Left lung (tissue), 10 donors: Measurements from ENCODE around the gene ZSWIM8. TPM values are rescaled to one million over a fixed set of nuclear protein-coding genes. Genes with fewer than 3 reads are reported as not detected.

Source experiments
- ATAC-seq: fragments of 200-7000 bp; cut with Tn5 transposase; one replicate; pipeline ENCODE4 v1.9.1; 2020; ENCODE audit warnings: moderate library complexity
- DNase-seq, 4 donors: peaks; one replicate each; pipeline ENCODE4 v3.0.0-alpha.2; 2013 to 2020
- H3K27ac ChIP-seq, 2 donors: fragments of 200-600 bp; sonication (generic) in 1 of 2; one replicate each; pipeline versions ENCODE4 v1.5.0 to v1.8.0; 2020 to 2021
- H3K27me3 ChIP-seq, 2 donors: fragments of 200-600 bp; sonication (generic) in 1 of 2; one replicate each; pipeline versions ENCODE4 v1.5.0 to v1.8.0; 2020 to 2021
- H3K36me3 ChIP-seq, 2 donors: fragments of 200-600 bp; sonication (generic) in 1 of 2; one replicate each; pipeline versions ENCODE4 v1.5.0 to v1.8.0; 2020 to 2021
- H3K4me1 ChIP-seq, 2 donors: fragments of 200-600 bp; one replicate each; pipeline ENCODE4 v1.8.0; 2021
- H3K4me3 ChIP-seq, 2 donors: fragments of 200-600 bp; sonication (generic) in 1 of 2; one replicate each; pipeline versions ENCODE4 v1.5.0 to v1.8.0; 2020 to 2021; ENCODE audit warnings: mild to moderate bottlenecking in 1 of 2
- H3K9me3 ChIP-seq, 2 donors: fragments of 200-600 bp; sonication (generic) in 1 of 2; one replicate each; pipeline versions ENCODE4 v1.5.0 to v1.8.0; 2020 to 2021
- CTCF ChIP-seq, 2 donors: fragments of 200-600 bp; sonication (generic) in 1 of 2; IDR thresholded peaks; one replicate each; pipeline versions ENCODE4 v1.5.0 to v1.8.0; 2021; ENCODE audit warnings: antibody characterized with exemption in 2 of 2
- intact Hi-C, 2 donors: fragments of 100-400 bp; cut with DNase I; formaldehyde crosslinking; loops; one replicate each; pipeline versions ENCODE4 v1.11.2 to v1.14.2; 2022
- polyA plus RNA-seq, 6 donors: library from polyadenylated mRNA; unstranded; fragments of 120-200 nt; gene quantifications; one replicate each; pipeline ENCODE4 v1.2.1, GENCODE V29; 2013; ENCODE audit not compliant: insufficient read length in 6 of 6
- total RNA-seq, 2 donors: library from RNA; stranded (reverse); fragmentation: NEBNext Ultra II Directional; extraction: Animal tissue kit (Norgen Biotek cat#: 25700); gene quantifications; one replicate each; pipeline ENCODE4 v1.2.1, GENCODE V29; 2021
- donor health status: DM: no; HTN: yes; CAD: no.
- donor health status: DM: no; HTN: no; CAD: no.

The ZSWIM8 gene
- total and polyA plus RNA-seq, 8 donors, result 85.2 to 119 (median 96.4) TPM

- no peak for TF ChIP-seq CTCF (IDR thresholded peaks at IDR 0.05)
- Histone ChIP-seq H3K4me3 (peak overlapping the region; percentile 84 to 94), H3K4me1 (peaks cover 5 to 49% of the 10 kb centered on the region in 2 donors), H3K27me3 (no peaks in the 10 kb centered on the region), H3K27ac (peak overlapping the region in 1 of 2 donors; percentile 95), H3K36me3 (peaks cover 0 to 60% of the 10 kb centered on the region in 2 donors), H3K9me3 (no peaks in the 10 kb centered on the region)
- intact Hi-C loops, result no loop called here
- no peak for ATAC-seq
- DNase-seq, result no peak
Measured at GRCh38 chr10:73810358-73810734, 24.9 kb downstream of the ZSWIM8 start.

DNA sequence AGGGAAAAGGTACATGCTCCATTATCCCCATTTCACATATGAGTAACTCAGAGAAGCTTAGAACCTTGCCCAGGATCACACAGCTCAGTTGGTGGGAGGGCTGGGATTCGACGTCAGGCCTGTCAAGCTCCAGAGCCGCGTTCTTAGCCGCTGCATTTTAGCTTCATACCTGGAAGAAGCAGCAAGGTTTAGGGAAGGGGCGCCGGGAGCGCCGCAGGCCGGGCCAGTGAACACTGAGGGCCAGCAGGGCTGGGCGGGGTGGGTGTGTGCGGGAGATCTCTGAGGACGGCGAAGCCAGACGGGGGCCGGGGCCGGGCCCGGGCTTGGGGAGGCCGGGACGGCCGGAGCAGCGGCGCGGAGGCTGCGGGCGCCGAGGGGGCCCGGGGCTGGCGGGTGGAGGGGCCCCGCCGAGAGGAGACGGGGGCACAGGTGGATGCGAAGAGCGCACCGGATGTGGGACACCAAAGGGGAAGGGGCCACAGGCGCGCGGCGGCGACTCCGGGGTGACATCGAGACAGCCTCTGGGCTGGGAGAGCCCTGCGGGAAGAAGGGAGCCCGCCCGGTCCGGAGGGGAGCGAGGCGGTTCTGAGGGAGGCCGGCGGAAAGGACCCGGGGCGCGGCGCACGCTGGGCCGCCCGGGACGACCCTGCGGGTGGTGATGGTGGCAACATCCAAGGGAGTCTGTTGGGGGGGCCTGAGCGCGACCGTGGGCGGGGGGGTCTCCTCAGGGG is 25.5 kb downstream of the ZSWIM8 start:
- ATAC-seq (peak; percentile 10), DNase-seq (peak in 3 of 4 donors; percentile 18 to 90 (median 50))

DNA sequence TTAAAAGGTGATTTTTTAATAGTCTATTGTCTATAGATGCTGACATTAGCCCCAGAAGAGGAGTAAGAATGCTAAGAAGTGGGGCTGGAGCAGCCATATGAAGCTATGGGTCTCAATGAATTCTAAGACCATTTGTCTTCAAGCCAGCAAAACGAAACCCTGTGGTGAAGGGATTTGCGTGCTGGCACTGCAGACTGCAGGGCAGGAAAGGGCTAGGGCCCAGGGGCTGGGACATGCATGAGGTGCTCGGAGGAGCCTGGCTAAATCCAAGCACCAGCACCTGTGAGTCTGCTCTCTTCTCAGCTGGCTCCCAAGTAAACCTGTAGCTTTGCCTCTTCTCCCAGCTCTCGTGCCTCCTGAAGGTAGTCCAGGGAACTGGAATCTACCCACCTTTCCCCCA is 27.3 kb downstream of the ZSWIM8 start:
- no peak for TF ChIP-seq CTCF (IDR thresholded peaks at IDR 0.05)
- ATAC-seq (no peak), DNase-seq (no peak)
- intact Hi-C loops, result no loop called here
- H3K9me3 ChIP-seq, result no peaks in the 10 kb centered on the region
- H3K4me1 ChIP-seq, result peaks cover 5 to 55% of the 10 kb centered on the region in 2 donors
- H3K27me3 ChIP-seq, result no peaks in the 10 kb centered on the region
- no peak overlapping the region for H3K4me3 ChIP-seq
- H3K36me3 ChIP-seq, result peaks cover 0 to 51% of the 10 kb centered on the region in 2 donors
- peak overlapping the region in 1 of 2 donors; percentile 95 for H3K27ac ChIP-seq

More for the DNA sequence above, 25.5 kb downstream of the ZSWIM8 start:
- intact Hi-C loops, result no loop called here
- Histone ChIP-seq H3K27me3 (no peaks in the 10 kb centered on the region), H3K4me3 (peak overlapping the region; percentile 84 to 94), H3K9me3 (no peaks in the 10 kb centered on the region), H3K36me3 (peaks cover 0 to 54% of the 10 kb centered on the region in 2 donors), H3K4me1 (peaks cover 5 to 54% of the 10 kb centered on the region in 2 donors), H3K27ac (peak overlapping the region; percentile 87 to 95)
- no peak for TF ChIP-seq CTCF (IDR thresholded peaks at IDR 0.05)

DNA sequence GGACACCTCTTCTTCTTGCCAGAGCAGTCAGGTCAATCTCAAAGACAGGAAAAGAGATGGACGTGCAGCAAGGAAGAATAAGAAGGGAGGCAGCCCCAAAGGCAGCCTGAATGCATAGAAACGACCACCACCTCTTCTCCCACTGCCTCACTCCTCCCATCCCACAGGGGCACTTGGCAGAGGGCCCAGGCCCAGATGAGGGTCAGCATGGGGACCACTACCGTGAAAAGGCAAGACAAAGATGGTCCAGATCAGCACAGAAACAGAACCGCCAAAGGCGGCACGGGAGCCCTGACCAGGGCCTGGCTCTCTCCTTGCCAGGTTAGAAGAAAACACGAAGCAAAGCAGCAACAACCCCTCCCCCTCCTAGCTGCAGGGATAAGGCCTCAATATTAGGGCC is 27.9 kb downstream of the ZSWIM8 start:
- ATAC-seq (no peak), DNase-seq (no peak)
- Histone ChIP-seq H3K27me3 (no peaks in the 10 kb centered on the region), H3K4me1 (peaks cover 5 to 61% of the 10 kb centered on the region in 2 donors), H3K9me3 (no peaks in the 10 kb centered on the region), H3K27ac (no peak overlapping the region), H3K4me3 (no peak overlapping the region), H3K36me3 (peaks cover 0 to 47% of the 10 kb centered on the region in 2 donors)
- no peak for TF ChIP-seq CTCF (IDR thresholded peaks at IDR 0.05)
- intact Hi-C loops, result no loop called here

GRCh38 chr10:73814276-73814895 is 29.0 kb downstream of the ZSWIM8 start:
- ATAC-seq, result no peak
- Histone ChIP-seq H3K27me3 (no peaks in the 10 kb centered on the region), H3K27ac (no peak overlapping the region), H3K4me1 (peaks cover 5 to 62% of the 10 kb centered on the region in 2 donors), H3K9me3 (no peaks in the 10 kb centered on the region), H3K36me3 (peaks cover 0 to 39% of the 10 kb centered on the region in 2 donors), H3K4me3 (no peak overlapping the region)
- intact Hi-C loops, result no loop called here
- no peak for TF ChIP-seq CTCF (IDR thresholded peaks at IDR 0.05)
- no peak for DNase-seq
